MG63 (cell line): ENCODE measurements around the gene JAML. TPM values are rescaled to one million over a fixed set of nuclear protein-coding genes. Genes with fewer than 3 reads are reported as not detected.

Experiments used
- DNase-seq: peaks from one replicate; pipeline ENCODE4 v3.0.0-alpha.2; 2020
- H3K27me3 ChIP-seq: fragments of 250-450 bp; sonication (Bioruptor Pico); 2 replicates; pipeline ENCODE4 v1.5.1; 2020; ENCODE audit warnings: mild to moderate bottlenecking, moderate library complexity
- H3K36me3 ChIP-seq: fragments of 250-450 bp; sonication (Bioruptor Pico); 2 replicates; pipeline ENCODE4 v1.5.1; 2020; ENCODE audit warnings: mild to moderate bottlenecking, moderate library complexity
- H3K4me3 ChIP-seq: fragments of 250-450 bp; sonication (Bioruptor Pico); 2 replicates; pipeline ENCODE4 v1.5.1; 2020; ENCODE audit warnings: mild to moderate bottlenecking, moderate library complexity
- H3K9me3 ChIP-seq: fragments of 250-450 bp; sonication (Bioruptor Pico); 2 replicates; pipeline ENCODE4 v1.5.1; 2020; ENCODE audit warnings: mild to moderate bottlenecking, moderate library complexity
- total RNA-seq: library from RNA; depleted of rRNA; stranded (reverse); fragments of >200 nt; shearing (Covaris generic); gene quantifications from 2 replicates; pipeline ENCODE4 v1.2.3, GENCODE V29; 2014; ENCODE audit warnings: low replicate concordance; rRNA removed

The JAML gene
- total RNA-seq, 1 experiment from 2014 or later, result not detected

- Histone ChIP-seq H3K27me3 (peaks cover 14% of the 10 kb centered on the region; the same call in 1 of the 2 replicates), H3K9me3 (no peaks in the 10 kb centered on the region), H3K36me3 (no peaks in the 10 kb centered on the region), H3K4me3 (no peak overlapping the region)
- no peak for DNase-seq
Observed at GRCh38 chr11:118153516-118153915, 71.3 kb downstream of the JAML start.

- peaks cover 14% of the 10 kb centered on the region; the same call in 1 of the 2 replicates for H3K27me3 ChIP-seq
- H3K36me3 ChIP-seq, result no peaks in the 10 kb centered on the region
- no peaks in the 10 kb centered on the region for H3K9me3 ChIP-seq
- H3K4me3 ChIP-seq, result peak within 1 kb of the TSS; percentile 18
- peak; percentile 62 for DNase-seq
Observed at GRCh38 chr11:118152552-118153471, 72.0 kb downstream of the JAML start, which contains the start of gene SCN4B. TSS of gene SCN4B (minus strand) at chr11:118152823. CDS start at chr11:118152673, 150 bp downstream.

GRCh38 chr11:118152020-118152551, 72.7 kb downstream of the JAML start:
- H3K4me3 ChIP-seq, result no peak overlapping the region
- H3K9me3 ChIP-seq, result no peaks in the 10 kb centered on the region
- no peaks in the 10 kb centered on the region for H3K36me3 ChIP-seq
- H3K27me3 ChIP-seq, result peaks cover 14% of the 10 kb centered on the region; the same call in 1 of the 2 replicates
- no peak for DNase-seq

- no peak overlapping the region for H3K4me3 ChIP-seq
- H3K9me3 ChIP-seq, result no peaks in the 10 kb centered on the region
- no peaks in the 10 kb centered on the region for H3K36me3 ChIP-seq
- DNase-seq, result peak; percentile 63
- peaks cover 10% of the 10 kb centered on the region for H3K27me3 ChIP-seq
Observed at GRCh38 chr11:118151431-118151830, 73.4 kb downstream of the JAML start.

- H3K27me3 ChIP-seq, result peaks cover 2% of the 10 kb centered on the region
- DNase-seq, result no peak
Observed at GRCh38 chr11:118149493-118149892, 75.3 kb downstream of the JAML start.

GRCh38 chr11:118148856-118149255, 76.0 kb downstream of the JAML start:
- H3K36me3 ChIP-seq, result no peaks in the 10 kb centered on the region
- no peak overlapping the region for H3K4me3 ChIP-seq
- peaks cover 6% of the 10 kb centered on the region for H3K27me3 ChIP-seq
- DNase-seq, result no peak
- H3K9me3 ChIP-seq, result no peaks in the 10 kb centered on the region

More at GRCh38 chr11:118149493-118149892, 75.3 kb downstream of the JAML start:
- Histone ChIP-seq H3K36me3 (no peaks in the 10 kb centered on the region), H3K4me3 (no peak overlapping the region), H3K9me3 (no peaks in the 10 kb centered on the region)

GRCh38 chr11:118148240-118148639, 76.6 kb downstream of the JAML start:
- no peak for DNase-seq
- Histone ChIP-seq H3K27me3 (peaks cover 11% of the 10 kb centered on the region; the same call in 1 of the 2 replicates), H3K36me3 (no peaks in the 10 kb centered on the region), H3K9me3 (no peaks in the 10 kb centered on the region), H3K4me3 (no peak overlapping the region)

- H3K4me3 ChIP-seq, result no peak overlapping the region
- peaks cover 11% of the 10 kb centered on the region; the same call in 1 of the 2 replicates for H3K27me3 ChIP-seq
- DNase-seq, result no peak
- no peaks in the 10 kb centered on the region for H3K9me3 ChIP-seq
- no peaks in the 10 kb centered on the region for H3K36me3 ChIP-seq
Observed at GRCh38 chr11:118147502-118147901, 77.3 kb downstream of the JAML start.

- H3K36me3 ChIP-seq, result no peaks in the 10 kb centered on the region
- no peak for DNase-seq
- H3K4me3 ChIP-seq, result no peak overlapping the region
- H3K27me3 ChIP-seq, result peaks cover 11% of the 10 kb centered on the region; the same call in 1 of the 2 replicates
- H3K9me3 ChIP-seq, result no peaks in the 10 kb centered on the region
Observed at GRCh38 chr11:118146554-118146953, 78.3 kb downstream of the JAML start.

GRCh38 chr11:118145285-118146227, 79.3 kb downstream of the JAML start:
- Histone ChIP-seq H3K27me3 (peaks cover 11% of the 10 kb centered on the region; the same call in 1 of the 2 replicates), H3K4me3 (peak overlapping the region; percentile 55), H3K9me3 (no peaks in the 10 kb centered on the region), H3K36me3 (no peaks in the 10 kb centered on the region)
- DNase-seq, result peak; percentile 70

GRCh38 chr11:118144301-118145268, 80.2 kb downstream of the JAML start:
- H3K36me3 ChIP-seq, result no peaks in the 10 kb centered on the region
- no peak for DNase-seq
- no peaks in the 10 kb centered on the region for H3K9me3 ChIP-seq
- H3K27me3 ChIP-seq, result peaks cover 11% of the 10 kb centered on the region; the same call in 1 of the 2 replicates
- no peak overlapping the region for H3K4me3 ChIP-seq

Other genes with a start within 250 kb of the JAML start
- gene IL10RA, start 238.6 kb downstream of the JAML start, total RNA-seq, result 1.3 TPM in 1 of 2 replicates, not detected in the other
- not detected in 2 replicates for gene TMPRSS4, start 147.9 kb downstream of the JAML start, total RNA-seq
- not detected in 2 replicates for gene SMIM35, start 138.0 kb downstream of the JAML start, total RNA-seq
- 0.23 and 0.35 TPM in 2 replicates for gene SCN4B, start 72.2 kb downstream of the JAML start, total RNA-seq
- not detected in 2 replicates for gene SCN2B, start 48.4 kb downstream of the JAML start, total RNA-seq
- 1.3 and 1.6 TPM in 2 replicates for gene MPZL3, start 27.4 kb upstream of the JAML start, total RNA-seq
- gene MPZL2, start 39.3 kb upstream of the JAML start, total RNA-seq, result not detected in 2 replicates
- not detected in 2 replicates for gene CD3E, start 79.7 kb upstream of the JAML start, total RNA-seq
- not detected in 2 replicates for gene CD3D, start 117.7 kb upstream of the JAML start, total RNA-seq
- gene CD3G, start 119.3 kb upstream of the JAML start, total RNA-seq, result not detected in 2 replicates
- 30.3 and 40.1 TPM in 2 replicates for gene UBE4A, start 134.6 kb upstream of the JAML start, total RNA-seq
- 113 and 709 TPM in 2 replicates for gene ATP5MG, start 176.6 kb upstream of the JAML start, total RNA-seq
- 6.5 and 11.9 TPM in 2 replicates for gene KMT2A, start 211.5 kb upstream of the JAML start, total RNA-seq